Measurements from ENCODE around the gene ACOT11.

DNA sequence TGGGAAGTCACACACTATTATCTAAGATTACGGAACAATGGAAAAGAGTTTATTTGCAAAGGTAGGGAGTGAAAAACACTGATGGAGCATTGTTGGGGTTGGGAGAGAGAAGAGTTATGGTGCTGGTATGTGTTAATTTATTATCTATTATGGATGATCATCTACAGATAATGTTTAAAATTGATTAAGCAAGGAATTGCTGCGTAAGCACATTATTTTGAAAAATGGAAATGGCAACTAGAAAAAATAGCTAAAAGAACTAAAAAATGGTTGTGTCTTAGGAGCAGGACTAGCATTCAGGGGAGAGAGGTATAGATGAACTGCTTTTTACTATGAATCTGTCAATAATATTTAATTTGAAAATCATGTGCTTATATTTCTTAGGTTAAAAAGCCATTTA lies 16.0 kb upstream of the ACOT11 start:
- TF ChIP-seq, protein P1, sequence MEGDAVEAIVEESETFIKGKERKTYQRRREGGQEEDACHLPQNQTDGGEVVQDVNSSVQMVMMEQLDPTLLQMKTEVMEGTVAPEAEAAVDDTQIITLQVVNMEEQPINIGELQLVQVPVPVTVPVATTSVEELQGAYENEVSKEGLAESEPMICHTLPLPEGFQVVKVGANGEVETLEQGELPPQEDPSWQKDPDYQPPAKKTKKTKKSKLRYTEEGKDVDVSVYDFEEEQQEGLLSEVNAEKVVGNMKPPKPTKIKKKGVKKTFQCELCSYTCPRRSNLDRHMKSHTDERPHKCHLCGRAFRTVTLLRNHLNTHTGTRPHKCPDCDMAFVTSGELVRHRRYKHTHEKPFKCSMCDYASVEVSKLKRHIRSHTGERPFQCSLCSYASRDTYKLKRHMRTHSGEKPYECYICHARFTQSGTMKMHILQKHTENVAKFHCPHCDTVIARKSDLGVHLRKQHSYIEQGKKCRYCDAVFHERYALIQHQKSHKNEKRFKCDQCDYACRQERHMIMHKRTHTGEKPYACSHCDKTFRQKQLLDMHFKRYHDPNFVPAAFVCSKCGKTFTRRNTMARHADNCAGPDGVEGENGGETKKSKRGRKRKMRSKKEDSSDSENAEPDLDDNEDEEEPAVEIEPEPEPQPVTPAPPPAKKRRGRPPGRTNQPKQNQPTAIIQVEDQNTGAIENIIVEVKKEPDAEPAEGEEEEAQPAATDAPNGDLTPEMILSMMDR (IDR thresholded peaks at IDR 0.05): no peak
- TF ChIP-seq POLR2A (IDR thresholded peaks at IDR 0.05): no peak
